ENCODE data around the gene APOB.

DNA sequence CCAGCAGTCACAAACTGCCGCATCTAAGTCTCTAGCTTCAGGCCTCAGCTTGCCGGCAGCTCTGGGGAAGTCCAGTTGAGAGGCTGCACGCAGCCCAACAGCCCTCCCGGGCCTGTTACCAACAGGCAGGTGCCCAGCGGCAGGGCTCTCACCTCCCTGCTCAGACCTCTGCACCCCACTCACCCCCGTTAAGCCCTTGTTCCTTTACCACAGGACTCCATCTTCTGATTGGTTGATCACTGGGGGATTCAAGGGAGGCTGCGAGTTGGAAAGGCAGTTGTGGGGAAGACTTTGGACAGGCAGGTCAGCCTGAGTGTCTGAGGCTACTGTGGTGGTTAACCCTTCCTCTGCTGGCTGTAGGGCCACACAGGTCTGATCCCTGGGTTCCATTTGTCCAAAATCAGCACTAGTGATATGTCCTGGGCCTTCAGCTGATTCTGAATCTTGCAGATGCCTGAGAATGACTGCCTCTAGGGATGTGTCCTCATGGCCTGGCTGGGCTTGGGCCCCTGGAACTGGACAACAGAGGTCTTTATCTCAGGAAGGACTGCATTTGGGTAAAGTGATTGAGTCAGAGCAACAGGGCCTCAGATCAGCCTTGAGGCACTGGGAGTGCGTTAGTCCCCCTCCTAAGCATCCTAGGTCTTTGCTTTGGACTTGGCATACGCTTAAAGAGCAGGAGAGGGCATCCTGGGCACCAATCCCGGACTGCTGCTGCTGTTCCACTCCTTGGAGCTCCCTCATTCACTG, 88.4 kb downstream of the APOB start:
- no peak for TF ChIP-seq POLR2A (IDR thresholded peaks at IDR 0.05)
- TF ChIP-seq, protein P1, sequence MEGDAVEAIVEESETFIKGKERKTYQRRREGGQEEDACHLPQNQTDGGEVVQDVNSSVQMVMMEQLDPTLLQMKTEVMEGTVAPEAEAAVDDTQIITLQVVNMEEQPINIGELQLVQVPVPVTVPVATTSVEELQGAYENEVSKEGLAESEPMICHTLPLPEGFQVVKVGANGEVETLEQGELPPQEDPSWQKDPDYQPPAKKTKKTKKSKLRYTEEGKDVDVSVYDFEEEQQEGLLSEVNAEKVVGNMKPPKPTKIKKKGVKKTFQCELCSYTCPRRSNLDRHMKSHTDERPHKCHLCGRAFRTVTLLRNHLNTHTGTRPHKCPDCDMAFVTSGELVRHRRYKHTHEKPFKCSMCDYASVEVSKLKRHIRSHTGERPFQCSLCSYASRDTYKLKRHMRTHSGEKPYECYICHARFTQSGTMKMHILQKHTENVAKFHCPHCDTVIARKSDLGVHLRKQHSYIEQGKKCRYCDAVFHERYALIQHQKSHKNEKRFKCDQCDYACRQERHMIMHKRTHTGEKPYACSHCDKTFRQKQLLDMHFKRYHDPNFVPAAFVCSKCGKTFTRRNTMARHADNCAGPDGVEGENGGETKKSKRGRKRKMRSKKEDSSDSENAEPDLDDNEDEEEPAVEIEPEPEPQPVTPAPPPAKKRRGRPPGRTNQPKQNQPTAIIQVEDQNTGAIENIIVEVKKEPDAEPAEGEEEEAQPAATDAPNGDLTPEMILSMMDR (IDR thresholded peaks at IDR 0.05) = no peak
